Aorta (tissue), 5 donors: ENCODE measurements around the gene TP63. TPM values are rescaled to one million over a fixed set of nuclear protein-coding genes. Genes with fewer than 3 reads are reported as not detected.

Experiments
- ATAC-seq: fragments of 200-7000 bp; cut with Tn5 transposase; one replicate; pipeline ENCODE4 v1.9.1; 2022; ENCODE audit warnings: moderate library complexity; ENCODE audit not compliant: low FRiP score
- DNase-seq, 2 donors: peaks; one replicate each; pipeline ENCODE4 v3.0.0-alpha.2; 2020
- H3K27ac ChIP-seq, 2 donors: one replicate each; pipeline ENCODE4 v1.5.1; 2013; ENCODE audit warnings: low read length in 2 of 2, mild to moderate bottlenecking in 2 of 2, moderate library complexity in 2 of 2, control low read depth in 1 of 2, inconsistent platforms in 1 of 2, low read depth in 1 of 2
- H3K27me3 ChIP-seq, 2 donors: one replicate each; pipeline ENCODE4 v1.6.1; 2013; ENCODE audit warnings: control low read depth in 1 of 2, low read length in 1 of 2, mild to moderate bottlenecking in 1 of 2, moderate library complexity in 1 of 2; ENCODE audit not compliant: insufficient read depth in 2 of 2, control insufficient read depth in 1 of 2
- H3K36me3 ChIP-seq, 2 donors: one replicate each; pipeline ENCODE4 v1.6.1; 2013; ENCODE audit warnings: control low read depth in 1 of 2, low read length in 1 of 2, mild to moderate bottlenecking in 1 of 2; ENCODE audit not compliant: insufficient read depth in 2 of 2, control insufficient read depth in 1 of 2
- H3K4me1 ChIP-seq, 2 donors: one replicate each; pipeline ENCODE4 v1.6.1; 2013; ENCODE audit warnings: low read length in 2 of 2, control low read depth in 1 of 2, mild to moderate bottlenecking in 1 of 2, moderate library complexity in 1 of 2; ENCODE audit not compliant: insufficient read depth in 2 of 2, control insufficient read depth in 1 of 2
- H3K4me3 ChIP-seq, 2 donors: one replicate each; pipeline ENCODE4 v1.5.1; 2013; ENCODE audit warnings: low read length in 2 of 2, control low read depth in 1 of 2, mild to moderate bottlenecking in 1 of 2
- H3K9me3 ChIP-seq: one replicate; pipeline ENCODE4 v1.6.1; 2013; ENCODE audit warnings: mild to moderate bottlenecking, low read length; ENCODE audit not compliant: control insufficient read depth
- WGBS, 2 donors: extraction: QIAGEN DNeasy Blood & Tissue Kit; methylation state at CpG; one replicate each; pipeline ENCODE4 v1.1.7; 2013; 5-methylcytosine and 5-hydroxymethylcytosine counted together
- intact Hi-C, 2 donors: fragments of 100-400 bp; cut with DNase I; formaldehyde crosslinking; loops; one replicate each; pipeline versions ENCODE4 v1.14.2 to v1.15.0; 2022
- polyA plus RNA-seq, 2 donors: library from polyadenylated mRNA; stranded (reverse); fragments of 200-250 nt; gene quantifications; one replicate each; pipeline ENCODE4 v1.2.3, GENCODE V29; 2013
- total RNA-seq, 2 donors: library from RNA; stranded (reverse); fragmentation: NEBNext Ultra II Directional; extraction: Animal tissue kit (Norgen Biotek cat#: 25700); gene quantifications; one replicate each; pipeline ENCODE4 v1.2.1, GENCODE V29; 2021
- donor health status: healthy with polysubstance abuse.
- donor health status: Bipolar disorder and iron deficiency.
- donor health status: DM: no; HTN: no; CAD: no.
- donor health status: DM: no; HTN: no; CAD: no.
- donor health status: DM: yes; HTN: yes; CAD: no.

The TP63 gene
- total and polyA plus RNA-seq, 4 donors, result 0.03 to 0.72 (median 0.34) TPM

- Histone ChIP-seq H3K4me1 (no peaks in the 10 kb centered on the region), H3K27me3 (no peaks in the 10 kb centered on the region), H3K4me3 (no peak overlapping the region), H3K36me3 (no peaks in the 10 kb centered on the region), H3K9me3 (no peaks in the 10 kb centered on the region), H3K27ac (no peak overlapping the region)
- 88 to 93% methylated on average over 1 of the region's 1 CpG for WGBS, 2 donors
- intact Hi-C loops, result no loop called here
- ATAC-seq (no peak), DNase-seq (no peak)
These were observed 68.7 kb downstream of the TP63 start for GRCh38 chr3:189699885-189700284.

- no peaks in the 10 kb centered on the region for H3K27me3 ChIP-seq
- H3K4me1 ChIP-seq, result no peaks in the 10 kb centered on the region
- ATAC-seq (no peak), DNase-seq (no peak)
- H3K36me3 ChIP-seq, result no peaks in the 10 kb centered on the region
- H3K27ac ChIP-seq, result no peak overlapping the region
- intact Hi-C loops, result no loop called here
- no peak overlapping the region for H3K4me3 ChIP-seq
- WGBS, 2 donors, result 97 to 98% methylated on average over 1 of the region's 1 CpG
- no peaks in the 10 kb centered on the region for H3K9me3 ChIP-seq
These were observed 71.0 kb downstream of the TP63 start for GRCh38 chr3:189702066-189702646.

GRCh38 chr3:189703865-189704264 lies 72.7 kb downstream of the TP63 start:
- no peaks in the 10 kb centered on the region for H3K9me3 ChIP-seq
- WGBS, 2 donors, result 54 to 97% methylated on average over 1 of the region's 1 CpG
- no peak overlapping the region for H3K27ac ChIP-seq
- no peaks in the 10 kb centered on the region for H3K27me3 ChIP-seq
- H3K36me3 ChIP-seq, result no peaks in the 10 kb centered on the region
- no peaks in the 10 kb centered on the region for H3K4me1 ChIP-seq
- ATAC-seq (no peak), DNase-seq (no peak)
- no peak overlapping the region for H3K4me3 ChIP-seq
- intact Hi-C loops, result no loop called here

GRCh38 chr3:189708375-189708774 lies 77.2 kb downstream of the TP63 start:
- WGBS, 2 donors, result 90 to 96% methylated on average over 3 of the region's 3 CpGs
- Histone ChIP-seq H3K27ac (no peak overlapping the region), H3K36me3 (no peaks in the 10 kb centered on the region), H3K4me3 (no peak overlapping the region), H3K4me1 (no peaks in the 10 kb centered on the region), H3K27me3 (no peaks in the 10 kb centered on the region), H3K9me3 (no peaks in the 10 kb centered on the region)
- intact Hi-C loops, result no loop called here
- DNase-seq, result no peak
- no peak for ATAC-seq

- Histone ChIP-seq H3K9me3 (no peaks in the 10 kb centered on the region), H3K36me3 (no peaks in the 10 kb centered on the region), H3K4me3 (no peak overlapping the region), H3K27me3 (no peaks in the 10 kb centered on the region), H3K4me1 (no peaks in the 10 kb centered on the region), H3K27ac (no peak overlapping the region)
- intact Hi-C loops, result no loop called here
- ATAC-seq, result peak; percentile 71
- peak in 1 of 2 donors; percentile 56 for DNase-seq
These were observed 79.6 kb downstream of the TP63 start for GRCh38 chr3:189710620-189711402.

GRCh38 chr3:189712906-189713483 lies 81.8 kb downstream of the TP63 start:
- Histone ChIP-seq H3K27me3 (no peaks in the 10 kb centered on the region), H3K4me3 (no peak overlapping the region), H3K4me1 (no peaks in the 10 kb centered on the region), H3K27ac (no peak overlapping the region), H3K9me3 (no peaks in the 10 kb centered on the region), H3K36me3 (no peaks in the 10 kb centered on the region)
- no peak for DNase-seq
- intact Hi-C loops, result no loop called here
- no peak for ATAC-seq
- 74 to 79% methylated on average over 2 of the region's 2 CpGs for WGBS, 2 donors

- H3K4me1 ChIP-seq, result no peaks in the 10 kb centered on the region
- ATAC-seq (no peak), DNase-seq (no peak)
- WGBS, 2 donors, result 56 to 63% methylated on average over 5 of the region's 5 CpGs
- no peaks in the 10 kb centered on the region for H3K27me3 ChIP-seq
- H3K4me3 ChIP-seq, result no peak overlapping the region
- intact Hi-C loops, result no loop called here
- H3K27ac ChIP-seq, result no peak overlapping the region
- H3K9me3 ChIP-seq, result no peaks in the 10 kb centered on the region
- no peaks in the 10 kb centered on the region for H3K36me3 ChIP-seq
These were observed 84.1 kb downstream of the TP63 start for GRCh38 chr3:189714991-189715961.

GRCh38 chr3:189718215-189718614 lies 87.0 kb downstream of the TP63 start:
- no peaks in the 10 kb centered on the region for H3K9me3 ChIP-seq
- 78 to 88% methylated on average over 4 of the region's 4 CpGs for WGBS, 2 donors
- H3K36me3 ChIP-seq, result no peaks in the 10 kb centered on the region
- no peak overlapping the region for H3K4me3 ChIP-seq
- no peak overlapping the region for H3K27ac ChIP-seq
- DNase-seq, result no peak
- no peaks in the 10 kb centered on the region for H3K27me3 ChIP-seq
- no peaks in the 10 kb centered on the region for H3K4me1 ChIP-seq
- intact Hi-C loops, result no loop called here
- ATAC-seq, result no peak
